Calu3 (cell line): ENCODE results near the gene COL7A1. TPM values are rescaled to one million over a fixed set of nuclear protein-coding genes. Genes with fewer than 3 reads are reported as not detected.

ENCODE experiments used
- BruUV-seq: library from RNA; stranded (reverse); fragments of 400-500 nt; replicated peaks from 2 replicates; lab custom pipeline; 2021; lab: Mats Ljungman, UMichigan
- CTCF ChIA-PET: fragments of 300-600 bp; sonication (Branson Sonifier 250); formaldehyde crosslinking; loops from one replicate; lab custom pipeline; 2022; ENCODE audit warnings: antibody characterized with exemption; lab: Charles Lee
- DNase-seq: peaks from one replicate; pipeline ENCODE4 v3.0.0; 2022
- H3K27ac Mint-ChIP-seq: one replicate; pipeline ENCODE4 v1.8.0; 2022; ENCODE audit warnings: mixed read lengths; ENCODE audit not compliant: unreplicated experiment
- H3K27me3 Mint-ChIP-seq: one replicate; pipeline ENCODE4 v1.8.0; 2022; ENCODE audit warnings: mixed read lengths; ENCODE audit not compliant: unreplicated experiment
- H3K36me3 Mint-ChIP-seq: one replicate; pipeline ENCODE4 v1.8.0; 2022; ENCODE audit warnings: mild to moderate bottlenecking, moderate library complexity, mixed read lengths; ENCODE audit not compliant: insufficient read depth, unreplicated experiment
- H3K4me1 Mint-ChIP-seq: one replicate; pipeline ENCODE4 v1.8.0; 2022; ENCODE audit warnings: mild to moderate bottlenecking, low read depth, mixed read lengths; ENCODE audit not compliant: unreplicated experiment
- H3K4me3 Mint-ChIP-seq: one replicate; pipeline ENCODE4 v1.8.0; 2022; ENCODE audit warnings: mild to moderate bottlenecking, low read depth, moderate library complexity, mixed read lengths; ENCODE audit not compliant: unreplicated experiment
- H3K9me3 Mint-ChIP-seq: one replicate; pipeline ENCODE4 v1.8.0; 2022; ENCODE audit warnings: low read depth, mixed read lengths; ENCODE audit not compliant: unreplicated experiment
- intact Hi-C: fragments of 100-400 bp; cut with micrococcal nuclease; formaldehyde crosslinking; loops from one replicate; pipeline ENCODE4 v1.10.0; 2022; ENCODE audit not compliant: unreplicated experiment
- total RNA-seq: library from RNA; stranded (reverse); gene quantifications from 2 replicates; pipeline ENCODE4 v1.2.3, GENCODE V29; 2022
- TF ChIP-seq, protein P1 (sequence below): fragments of 200-600 bp; IDR thresholded peaks from one replicate; pipeline ENCODE4 v1.8.0; 2022; ENCODE audit warnings: antibody characterized with exemption; ENCODE audit not compliant: unreplicated experiment

COL7A1 gene
- total RNA-seq, 1 experiment from 2014 or later = 13.9 TPM

DNA sequence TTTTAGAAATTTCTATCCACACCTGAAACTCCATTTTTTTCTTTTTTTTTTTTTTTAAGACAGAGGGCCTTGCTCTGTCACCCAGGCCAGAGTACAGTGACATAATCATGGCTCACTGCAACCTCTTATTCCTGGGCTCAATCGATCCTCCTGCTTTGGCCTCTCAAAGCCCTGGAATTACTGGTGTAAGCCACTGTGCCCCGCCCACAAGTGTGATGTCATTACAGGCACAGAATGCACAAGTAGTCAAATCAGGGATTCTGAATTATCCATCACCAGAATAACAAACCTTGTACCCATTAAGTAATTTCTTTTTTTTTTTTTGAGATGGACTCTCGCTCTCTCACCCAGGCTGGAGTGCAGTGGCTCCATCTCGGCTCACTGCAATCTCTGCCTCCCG lies 12.4 kb upstream of the COL7A1 start:
- H3K27me3 Mint-ChIP-seq = no peaks in the 10 kb centered on the region
- CTCF ChIA-PET = interaction anchor here (0.6 kb wide), 1 partner anchor 300 kb away, joined by 6 read pairs; no protein-coding TSS in a partner anchor
- no peaks in the 10 kb centered on the region for H3K9me3 Mint-ChIP-seq
- DNase-seq = no peak
- no peaks in the 10 kb centered on the region for H3K4me1 Mint-ChIP-seq
- BruUV-seq = no TSS peak
- intact Hi-C loops = no loop called here
- H3K27ac Mint-ChIP-seq = no peak overlapping the region
- no peak overlapping the region for H3K4me3 Mint-ChIP-seq
- H3K36me3 Mint-ChIP-seq = peaks cover 49% of the 10 kb centered on the region
- TF ChIP-seq, protein P1, sequence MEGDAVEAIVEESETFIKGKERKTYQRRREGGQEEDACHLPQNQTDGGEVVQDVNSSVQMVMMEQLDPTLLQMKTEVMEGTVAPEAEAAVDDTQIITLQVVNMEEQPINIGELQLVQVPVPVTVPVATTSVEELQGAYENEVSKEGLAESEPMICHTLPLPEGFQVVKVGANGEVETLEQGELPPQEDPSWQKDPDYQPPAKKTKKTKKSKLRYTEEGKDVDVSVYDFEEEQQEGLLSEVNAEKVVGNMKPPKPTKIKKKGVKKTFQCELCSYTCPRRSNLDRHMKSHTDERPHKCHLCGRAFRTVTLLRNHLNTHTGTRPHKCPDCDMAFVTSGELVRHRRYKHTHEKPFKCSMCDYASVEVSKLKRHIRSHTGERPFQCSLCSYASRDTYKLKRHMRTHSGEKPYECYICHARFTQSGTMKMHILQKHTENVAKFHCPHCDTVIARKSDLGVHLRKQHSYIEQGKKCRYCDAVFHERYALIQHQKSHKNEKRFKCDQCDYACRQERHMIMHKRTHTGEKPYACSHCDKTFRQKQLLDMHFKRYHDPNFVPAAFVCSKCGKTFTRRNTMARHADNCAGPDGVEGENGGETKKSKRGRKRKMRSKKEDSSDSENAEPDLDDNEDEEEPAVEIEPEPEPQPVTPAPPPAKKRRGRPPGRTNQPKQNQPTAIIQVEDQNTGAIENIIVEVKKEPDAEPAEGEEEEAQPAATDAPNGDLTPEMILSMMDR = no peak

DNA sequence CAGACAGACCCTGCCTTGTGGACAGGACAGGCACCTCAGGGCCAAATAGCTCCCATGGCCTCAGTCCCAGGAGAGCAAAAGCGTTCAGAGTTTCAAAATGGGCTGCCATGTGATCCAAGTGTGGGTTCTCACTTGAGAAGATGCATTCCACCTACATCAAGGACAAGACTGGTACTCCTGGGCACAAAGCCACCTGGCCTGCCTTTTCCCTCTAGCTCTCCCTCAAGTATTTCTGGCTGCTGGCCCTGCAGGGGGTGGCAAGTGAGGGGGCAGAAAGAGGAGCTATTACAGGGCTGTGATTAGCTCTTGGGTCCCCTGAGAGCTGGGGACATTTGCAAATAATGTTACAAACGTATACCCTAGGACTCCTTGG lies 6.5 kb upstream of the COL7A1 start:
- H3K4me1 Mint-ChIP-seq = peaks cover 1% of the 10 kb centered on the region
- CTCF ChIA-PET = no interaction called here
- intact Hi-C loops = no loop called here
- BruUV-seq = no TSS peak
- H3K27me3 Mint-ChIP-seq = no peaks in the 10 kb centered on the region
- H3K27ac Mint-ChIP-seq = no peak overlapping the region
- no peak for DNase-seq
- no peak overlapping the region for H3K4me3 Mint-ChIP-seq
- TF ChIP-seq, protein P1 = no peak
- H3K36me3 Mint-ChIP-seq = peaks cover 39% of the 10 kb centered on the region
- H3K9me3 Mint-ChIP-seq = no peaks in the 10 kb centered on the region

DNA sequence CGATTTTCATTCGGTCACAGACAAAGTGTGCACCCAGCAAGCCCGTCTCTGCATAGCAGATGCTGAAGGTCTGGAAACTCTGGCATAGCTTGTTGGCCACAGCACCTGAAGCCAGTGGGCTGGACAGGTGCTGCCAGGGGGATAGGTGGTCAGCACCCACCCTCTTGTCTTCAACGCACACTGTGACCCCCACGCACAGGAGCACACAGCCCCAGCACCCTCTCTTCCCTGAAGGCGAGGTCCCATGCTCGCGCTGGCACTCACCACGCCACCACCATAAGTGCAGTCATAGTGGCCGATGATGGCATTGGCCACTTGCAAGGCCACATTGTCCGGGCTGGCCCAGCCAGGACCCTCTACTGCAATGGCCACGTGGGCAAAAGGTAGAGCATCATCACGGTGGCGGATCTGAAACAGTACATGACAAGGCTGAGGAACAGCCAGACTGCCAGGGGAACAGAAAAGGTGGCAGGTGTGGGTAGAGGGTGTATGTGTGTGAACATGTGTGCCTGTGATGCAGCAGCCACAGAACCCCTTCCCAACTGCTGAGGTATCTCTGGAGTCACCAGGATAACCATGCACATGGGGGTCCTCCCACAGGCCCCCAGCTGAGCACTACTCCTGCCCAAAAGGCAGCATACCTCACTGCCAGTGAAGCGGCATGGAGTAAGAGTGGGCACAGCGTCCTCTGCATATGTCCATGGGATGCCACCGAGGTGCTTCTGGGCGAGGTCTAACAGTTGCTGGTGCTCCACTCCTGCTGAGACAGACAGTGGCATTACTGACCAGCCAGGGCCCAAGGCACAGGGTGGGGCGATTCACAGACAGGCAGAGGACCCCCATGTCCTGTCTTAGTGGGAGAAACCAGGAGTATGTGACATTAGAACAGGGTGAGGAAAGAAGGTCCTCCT lies 5.8 kb upstream of the COL7A1 start:
- BruUV-seq = TSS peak; percentile 11
- no peak for DNase-seq
- CTCF ChIA-PET = no interaction called here
- Mint-ChIP-seq H3K27ac (no peak overlapping the region), H3K4me3 (no peak overlapping the region), H3K9me3 (no peaks in the 10 kb centered on the region), H3K27me3 (no peaks in the 10 kb centered on the region), H3K36me3 (peaks cover 42% of the 10 kb centered on the region), H3K4me1 (peaks cover 8% of the 10 kb centered on the region)
- TF ChIP-seq, protein P1 = no peak
- intact Hi-C loops = no loop called here

DNA sequence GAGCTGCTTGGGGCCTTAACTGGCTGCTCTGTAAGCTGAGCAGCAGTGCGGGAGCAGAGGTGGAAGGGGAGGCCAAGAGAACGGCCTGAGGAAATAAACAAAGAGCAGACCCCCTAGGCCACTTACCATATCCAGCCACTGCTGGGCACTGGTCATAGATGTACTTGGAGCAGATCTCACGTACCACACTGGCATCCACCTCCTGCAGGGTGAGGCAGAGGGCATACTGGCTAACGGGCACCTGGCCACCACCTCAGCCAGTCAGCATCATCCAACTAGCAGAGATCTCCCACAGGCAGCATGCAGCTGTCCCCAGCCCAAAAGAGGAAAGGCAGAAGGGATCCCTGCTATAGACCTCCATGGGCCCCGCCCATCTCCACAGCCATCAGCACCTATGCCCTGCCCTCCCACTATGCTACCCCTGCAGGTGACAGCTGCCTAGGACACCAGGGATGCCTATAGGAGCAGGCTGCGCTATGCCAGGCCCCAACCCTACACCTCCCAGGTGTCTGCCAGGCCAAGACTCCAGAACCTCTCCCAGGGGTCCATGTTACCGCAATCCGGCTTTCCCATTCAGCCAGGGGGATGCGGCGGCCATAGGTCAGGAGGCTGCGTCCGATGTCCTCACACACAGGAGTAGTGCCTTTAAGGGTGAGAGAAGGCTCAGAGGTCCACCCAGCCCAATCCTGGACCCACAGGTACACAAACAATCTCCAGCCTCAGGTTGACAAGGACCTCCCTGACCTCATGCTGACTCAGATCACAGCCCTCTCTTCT lies 4.6 kb upstream of the COL7A1 start:
- CTCF ChIA-PET = no interaction called here
- Mint-ChIP-seq H3K36me3 (peaks cover 49% of the 10 kb centered on the region), H3K4me1 (peaks cover 13% of the 10 kb centered on the region), H3K27me3 (no peaks in the 10 kb centered on the region), H3K4me3 (no peak overlapping the region), H3K27ac (no peak overlapping the region), H3K9me3 (no peaks in the 10 kb centered on the region)
- intact Hi-C loops = loop anchor here (5.0 kb wide), 1 partner anchor 37 kb away; the partner anchor contains the start of gene UCN2
- TF ChIP-seq, protein P1 = no peak
- no peak for DNase-seq
- no TSS peak for BruUV-seq
